Stimulated activated CD4-positive, alpha-beta T cell treated with anti-CD3 and anti-CD28 coated beads, TNF-alpha, amount 100 ng/mL, for 24 hours (primary cell): ENCODE data around the gene FAM3A.
A peak's percentile ranks its signal among the peaks of the same experiment; 100 is the strongest.

ENCODE experiments used
- DNase-seq, 3 experiments: peaks; one replicate each; pipeline ENCODE4 v3.0.0-alpha.2; 2020; ENCODE audit warnings: low read depth in 3 of 3

Gene FAM3A

GRCh38 chrX:154462396-154462795, 53.6 kb downstream of the FAM3A start:
- DNase-seq, result no peak

GRCh38 chrX:154460326-154460725, 55.7 kb downstream of the FAM3A start:
- no peak for DNase-seq

GRCh38 chrX:154459832-154460231, 56.2 kb downstream of the FAM3A start:
- DNase-seq, result no peak

GRCh38 chrX:154458954-154459778, 56.9 kb downstream of the FAM3A start:
- no peak for DNase-seq

- peak in 2 of 3 experiments; percentile 33 to 50 for DNase-seq
Measured at GRCh38 chrX:154458116-154458953, 57.7 kb downstream of the FAM3A start, which contains the start of gene PLXNA3. Gene PLXNA3 (plus strand): TSS chrX:154458281. CDS start chrX:154460184, 1,903 bp downstream.

GRCh38 chrX:154457491-154458115, 58.4 kb downstream of the FAM3A start:
- peak in 1 of 3 experiments; percentile 37 for DNase-seq
